Activated naive CD4-positive, alpha-beta T cell treated with anti-CD3 and anti-CD28 coated beads, Interleukin-2, amount 50 U/mL, for 72 hours (primary cell): ENCODE measurements around the gene ZNF692. TPM values are rescaled to one million over a fixed set of nuclear protein-coding genes. Genes with fewer than 3 reads are reported as not detected.
A peak's percentile ranks its signal among the peaks of the same experiment; 100 is the strongest.

ENCODE experiments used
- ATAC-seq, 2 donors: fragments of 150-1000 bp; cut with Tn5 transposase; 2 replicates each; pipeline ENCODE4 v1.10.0; 2021; ENCODE audit warnings: mild to moderate bottlenecking in 2 of 2, moderate library complexity in 2 of 2
- DNase-seq, 2 donors: peaks; one replicate each; pipeline ENCODE4 v3.0.0; 2021 to 2022; ENCODE audit warnings: low spot score in 2 of 2
- H3K27ac Mint-ChIP-seq, 2 donors: one replicate each; pipeline ENCODE4 v1.8.0; 2022; ENCODE audit warnings: mild to moderate bottlenecking in 2 of 2, mixed read lengths in 2 of 2
- H3K36me3 Mint-ChIP-seq, 2 donors: one replicate each; pipeline ENCODE4 v1.8.0; 2022; ENCODE audit warnings: mixed read lengths in 2 of 2
- H3K9me3 Mint-ChIP-seq, 2 donors: one replicate each; pipeline ENCODE4 v1.8.0; 2022; ENCODE audit warnings: mixed read lengths in 2 of 2
- total RNA-seq, 2 donors: library from RNA; stranded (reverse); gene quantifications; one replicate each; pipeline ENCODE4 v1.2.3, GENCODE V29; 2022

ZNF692 gene
- total RNA-seq, 2 donors from 2014 or later: 93.0 to 152 TPM

DNA sequence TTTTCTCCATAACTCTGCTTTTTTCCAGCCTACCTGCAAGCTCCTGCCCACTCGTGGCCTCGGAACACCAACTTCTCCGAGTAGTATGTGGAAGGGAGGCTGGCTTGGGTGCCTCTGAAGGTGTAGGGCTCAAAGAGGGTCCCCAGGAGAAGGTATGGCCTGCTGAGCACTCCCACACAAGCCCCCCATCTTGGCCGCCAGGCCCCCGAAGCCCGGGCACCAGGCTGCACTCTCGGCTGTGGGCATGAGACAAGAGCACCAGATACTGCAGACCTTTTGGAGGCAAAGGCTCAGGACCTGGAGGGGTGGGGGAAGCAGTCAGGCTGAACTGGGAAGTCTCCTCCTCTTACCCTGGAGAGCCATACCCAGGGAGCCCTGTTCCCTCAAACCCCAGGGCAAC lies 1.7 kb downstream of the ZNF692 start:
- ATAC-seq (no peak), DNase-seq (no peak)
- Mint-ChIP-seq H3K27ac (peak overlapping the region; percentile 95), H3K36me3 (peaks cover 26 to 44% of the 10 kb centered on the region in 2 donors), H3K9me3 (no peaks in the 10 kb centered on the region)

DNA sequence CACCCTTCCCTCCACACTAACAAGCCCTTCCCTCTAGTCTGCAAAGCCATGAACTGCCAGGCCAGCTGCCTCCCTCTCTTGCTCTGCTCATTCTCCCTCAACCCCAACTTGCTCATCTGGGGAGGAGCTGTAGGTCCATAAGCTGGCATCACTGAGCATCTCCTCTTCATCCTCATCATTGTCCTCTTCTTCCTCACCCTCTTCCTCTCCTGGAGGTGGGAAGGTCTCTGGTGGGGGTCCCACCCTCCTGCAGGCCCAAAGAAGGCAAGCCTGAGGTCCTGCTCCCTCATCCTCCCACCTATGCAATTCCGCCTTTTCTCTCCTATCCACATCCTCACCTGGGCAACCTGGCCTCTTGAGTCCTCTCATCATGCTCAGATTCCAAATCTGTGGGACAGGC lies 2.7 kb downstream of the ZNF692 start:
- Mint-ChIP-seq H3K9me3 (no peaks in the 10 kb centered on the region), H3K36me3 (peaks cover 26 to 44% of the 10 kb centered on the region in 2 donors), H3K27ac (peak overlapping the region in 1 of 2 donors; percentile 86)
- no peak for DNase-seq
- no peak for ATAC-seq

DNA sequence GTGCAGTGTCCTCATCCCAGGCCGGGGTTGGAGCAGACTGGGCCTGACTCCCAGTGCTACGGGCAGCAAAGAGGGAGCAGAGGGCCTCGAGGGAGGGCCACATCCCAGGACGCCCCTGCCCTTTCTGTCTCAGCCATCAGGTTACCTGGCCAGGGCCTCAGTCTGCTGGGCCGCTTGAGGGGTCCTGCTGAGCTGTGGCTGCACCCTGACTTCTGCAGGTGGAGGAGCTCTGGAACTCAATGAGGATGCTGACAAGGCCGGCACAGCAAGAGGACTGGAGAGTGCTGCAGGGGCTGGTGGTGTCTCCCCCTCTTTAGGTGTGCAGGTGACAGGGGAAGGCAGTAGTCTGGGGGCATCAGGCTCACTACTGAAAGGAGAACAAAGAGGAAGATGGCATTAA lies 3.3 kb downstream of the ZNF692 start:
- no peak for DNase-seq
- no peak for ATAC-seq
- Mint-ChIP-seq H3K9me3 (no peaks in the 10 kb centered on the region), H3K36me3 (peaks cover 26 to 44% of the 10 kb centered on the region in 2 donors), H3K27ac (peak overlapping the region in 1 of 2 donors; percentile 86)

DNA sequence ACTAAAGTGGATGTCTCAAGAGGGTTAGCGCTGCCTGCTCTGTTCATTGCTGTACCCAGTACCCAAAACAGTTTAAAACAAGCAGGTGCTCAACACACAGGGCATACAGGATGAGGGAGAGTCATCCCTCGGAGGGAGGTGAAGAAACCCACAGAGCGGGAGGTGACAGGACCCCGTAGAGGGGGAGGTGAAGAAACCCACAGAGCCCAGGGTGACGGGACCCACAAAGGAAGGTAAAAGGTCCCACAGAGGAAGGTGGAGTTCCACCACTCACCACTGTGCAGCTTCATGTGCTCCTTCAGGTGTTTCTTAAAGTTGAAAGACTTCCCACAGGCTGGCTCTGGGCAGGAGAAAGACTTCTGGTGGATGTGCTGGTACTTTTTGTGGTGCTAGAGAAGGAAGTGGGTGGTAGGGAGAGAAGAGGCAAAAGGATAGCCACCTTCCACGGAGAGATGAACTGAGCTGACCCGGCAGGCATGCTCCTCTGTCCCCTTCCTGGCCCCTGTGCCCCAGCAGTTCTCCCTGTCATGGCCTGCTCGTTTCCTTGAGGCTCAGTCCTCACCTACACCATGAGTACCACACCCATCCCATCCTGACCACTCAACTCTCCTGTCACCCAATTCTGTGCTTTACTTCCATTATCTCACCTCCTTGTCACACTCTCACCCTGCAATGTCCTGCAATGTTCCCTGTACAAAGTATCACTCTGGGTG lies 5.1 kb downstream of the ZNF692 start:
- DNase-seq (no peak), ATAC-seq (peak in 1 of 2 donors; percentile 24)
- Mint-ChIP-seq H3K9me3 (no peaks in the 10 kb centered on the region), H3K27ac (no peak overlapping the region), H3K36me3 (peaks cover 29 to 38% of the 10 kb centered on the region in 2 donors)

DNA sequence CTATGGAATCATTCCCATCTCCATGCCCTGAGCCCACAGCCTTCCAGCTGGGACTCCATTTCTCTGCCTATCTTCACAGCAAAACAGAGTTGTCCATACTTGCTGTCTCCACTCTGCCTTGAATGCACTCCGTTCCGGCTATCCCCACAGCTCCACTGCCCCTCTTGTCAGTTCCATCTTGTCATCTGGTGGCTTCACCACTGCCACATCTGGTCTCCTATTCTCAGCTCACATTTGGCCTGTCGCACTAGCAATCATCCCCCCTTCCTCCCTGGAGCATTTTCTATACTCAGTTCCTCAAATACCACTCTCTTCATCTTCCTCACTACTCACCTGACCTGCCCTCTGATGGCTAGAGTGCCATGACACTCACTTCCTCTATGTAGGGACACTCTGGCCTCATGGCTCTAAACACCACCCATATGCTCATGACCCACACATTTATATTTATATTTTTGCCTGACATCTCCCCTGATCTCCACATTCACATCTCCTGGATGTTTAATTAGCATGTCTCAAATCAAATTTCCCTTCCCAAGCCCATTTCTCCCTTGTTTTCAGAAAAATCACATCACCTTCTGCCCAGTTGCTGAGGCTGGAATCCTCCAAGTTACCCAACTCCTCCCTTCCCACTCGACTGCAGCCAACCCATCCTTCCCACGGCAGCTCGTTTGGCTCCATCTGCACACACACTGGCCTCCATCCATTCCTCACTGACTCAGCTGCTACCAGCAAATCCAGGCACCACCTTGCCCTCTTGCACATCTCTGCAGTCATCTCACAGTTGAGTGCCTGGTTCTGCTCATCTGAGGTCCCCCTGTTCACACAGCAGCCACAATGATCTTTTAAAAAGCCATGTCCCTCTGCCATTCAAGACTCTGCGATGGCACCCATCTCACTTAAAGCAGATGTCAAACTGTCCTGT lies 6.1 kb downstream of the ZNF692 start:
- no peak for DNase-seq
- ATAC-seq: no peak
- H3K27ac Mint-ChIP-seq: no peak overlapping the region
- peaks cover 32 to 33% of the 10 kb centered on the region in 2 donors for H3K36me3 Mint-ChIP-seq
- H3K9me3 Mint-ChIP-seq: no peaks in the 10 kb centered on the region

DNA sequence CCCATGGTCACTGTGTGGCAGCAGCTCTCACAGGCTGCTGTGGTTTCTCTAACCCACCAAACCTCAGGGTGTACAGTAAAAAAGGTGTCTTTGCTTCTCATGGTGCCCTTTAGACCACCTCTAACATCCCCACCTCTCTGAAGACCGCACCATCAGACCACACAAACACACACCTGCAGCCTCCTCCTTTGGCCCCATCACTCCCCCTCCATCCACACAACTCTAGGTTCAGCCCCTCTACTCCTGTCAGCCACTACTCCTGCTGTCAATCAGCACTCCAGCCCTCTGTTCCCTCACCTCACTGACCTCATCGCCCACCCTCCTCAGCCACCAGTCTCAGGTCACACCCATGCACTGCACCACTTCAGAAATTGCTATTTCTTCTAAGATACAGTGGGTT lies 7.5 kb downstream of the ZNF692 start:
- H3K36me3 Mint-ChIP-seq: peaks cover 20 to 32% of the 10 kb centered on the region in 2 donors
- ATAC-seq (peak in 1 of 2 donors; percentile 34), DNase-seq (no peak)
- H3K9me3 Mint-ChIP-seq: no peaks in the 10 kb centered on the region
- no peak overlapping the region for H3K27ac Mint-ChIP-seq

DNA sequence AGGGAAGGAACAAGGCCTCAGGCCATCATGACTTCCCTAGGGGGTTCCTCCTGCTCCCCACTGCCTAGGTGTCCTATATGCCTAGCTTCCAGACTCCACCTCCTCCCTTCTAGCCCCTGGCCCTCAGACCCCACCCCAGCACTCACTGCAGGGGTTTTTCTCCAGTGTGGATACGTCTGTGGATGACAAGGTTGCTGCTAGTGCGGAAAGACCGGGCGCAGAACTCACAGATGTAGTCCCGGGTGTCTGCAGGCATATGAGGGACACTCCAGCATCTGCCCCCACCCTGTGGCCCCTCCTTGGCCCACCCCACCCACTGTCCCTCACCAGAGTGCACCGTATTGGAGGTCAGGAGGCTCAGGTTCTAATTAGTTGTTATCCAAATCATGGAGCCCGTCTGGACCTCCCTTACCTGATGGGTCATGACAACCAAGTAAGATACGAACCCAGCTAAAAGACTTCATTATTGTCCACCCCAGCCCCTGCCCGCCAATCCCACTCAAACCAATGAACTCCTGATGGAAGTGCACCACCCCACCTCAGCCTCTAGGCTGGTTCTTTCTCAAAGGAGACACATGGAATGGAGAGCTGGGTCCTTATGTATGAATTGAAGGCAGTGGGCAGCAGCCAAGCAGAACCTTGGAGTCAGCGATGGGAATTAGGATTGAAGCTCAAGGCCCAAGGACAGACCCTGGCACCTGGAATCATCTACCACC lies 8.2 kb downstream of the ZNF692 start:
- ATAC-seq (no peak), DNase-seq (no peak)
- Mint-ChIP-seq H3K9me3 (no peaks in the 10 kb centered on the region), H3K36me3 (peaks cover 17 to 26% of the 10 kb centered on the region in 2 donors), H3K27ac (peak overlapping the region in 1 of 2 donors; percentile 74)

DNA sequence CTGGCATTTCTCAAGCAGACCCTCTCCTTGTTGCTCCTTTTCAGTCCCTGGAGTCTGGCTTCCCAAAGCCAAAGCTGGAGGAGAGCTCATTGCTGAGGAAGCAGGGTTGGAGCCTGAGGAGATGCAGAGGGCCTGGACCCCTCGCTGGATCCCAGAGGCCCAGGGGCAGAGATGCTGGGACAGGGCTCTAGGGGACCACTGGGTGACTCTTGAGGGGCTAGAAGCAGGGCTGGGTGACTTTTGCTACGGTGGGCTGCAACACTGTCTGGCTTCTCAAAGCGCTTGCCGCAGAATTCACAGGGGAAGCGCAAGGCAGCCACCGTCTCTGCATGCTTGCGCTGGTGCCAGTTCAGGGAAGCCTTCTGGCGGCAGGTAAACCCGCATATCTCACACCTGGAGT lies 8.8 kb downstream of the ZNF692 start:
- no peaks in the 10 kb centered on the region for H3K9me3 Mint-ChIP-seq
- DNase-seq: no peak
- H3K36me3 Mint-ChIP-seq: peaks cover 16 to 20% of the 10 kb centered on the region in 2 donors
- ATAC-seq: no peak
- peak overlapping the region; percentile 41 to 74 for H3K27ac Mint-ChIP-seq

DNA sequence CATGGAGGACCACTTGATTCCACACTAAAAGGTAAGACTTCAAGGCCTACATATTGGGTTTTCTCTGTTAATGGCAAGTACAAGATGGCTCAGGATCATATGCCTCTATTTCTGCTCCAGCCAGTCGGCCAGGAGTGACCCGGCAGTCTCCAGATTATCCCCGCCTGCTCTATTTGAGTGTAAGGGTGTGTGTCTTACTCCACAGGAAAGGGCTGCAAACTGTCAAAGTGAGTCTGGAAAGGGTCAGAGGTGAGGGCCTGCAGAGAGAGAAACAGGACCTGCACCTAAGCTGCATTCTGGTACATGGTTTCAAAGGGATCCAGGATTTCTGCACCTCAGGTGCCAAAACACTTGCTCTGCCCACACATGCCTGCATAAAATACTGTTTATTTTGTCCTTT lies 9.2 kb downstream of the ZNF692 start:
- ATAC-seq: no peak
- H3K27ac Mint-ChIP-seq: peak overlapping the region; percentile 51 to 74

DNA sequence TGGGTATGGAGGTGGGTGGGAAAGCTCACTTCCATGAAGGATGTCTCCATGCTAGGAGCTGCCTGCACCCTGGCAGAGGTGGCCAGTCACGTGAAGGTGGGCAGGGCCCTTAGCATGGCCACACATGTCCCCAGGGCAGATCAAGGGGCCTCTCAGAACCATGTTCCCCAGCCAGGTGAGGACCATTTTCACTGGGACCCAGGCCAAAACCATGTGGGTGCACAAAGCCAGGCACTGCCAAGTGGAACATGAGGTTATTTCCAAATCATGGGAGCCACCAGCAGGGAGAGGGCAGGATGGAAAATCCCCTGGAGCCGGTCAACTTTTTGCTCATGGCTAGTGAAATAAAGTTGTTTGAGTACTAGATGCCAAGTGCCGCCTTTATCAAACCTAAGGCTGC lies 9.7 kb downstream of the ZNF692 start:
- Mint-ChIP-seq H3K36me3 (peaks cover 6 to 10% of the 10 kb centered on the region in 2 donors), H3K27ac (peak overlapping the region in 1 of 2 donors; percentile 83), H3K9me3 (no peaks in the 10 kb centered on the region)
- DNase-seq: no peak
- no peak for ATAC-seq

More for the DNA sequence above, 9.2 kb downstream of the ZNF692 start:
- H3K36me3 Mint-ChIP-seq: peaks cover 11 to 15% of the 10 kb centered on the region in 2 donors
- H3K9me3 Mint-ChIP-seq: no peaks in the 10 kb centered on the region
- DNase-seq: no peak

DNA sequence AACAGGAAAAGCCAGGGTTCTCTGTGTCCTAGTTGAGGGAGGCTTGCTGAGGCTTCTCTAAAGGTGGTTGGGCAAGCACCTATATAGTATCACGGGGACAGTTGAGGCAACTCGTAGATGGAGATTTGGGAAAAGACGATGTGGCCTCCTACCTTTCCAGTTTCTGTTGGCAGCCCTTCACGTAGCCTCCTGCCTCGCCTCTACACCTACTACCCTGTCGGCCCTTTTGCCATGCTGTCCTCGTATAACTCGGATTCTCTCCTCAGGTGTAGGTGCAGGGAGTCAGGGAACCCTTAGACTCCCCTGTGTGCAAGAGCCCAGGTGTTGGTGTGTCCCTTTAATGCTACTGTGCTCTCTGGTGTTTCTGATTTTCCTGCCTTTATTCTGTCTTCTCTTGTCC lies 10.3 kb downstream of the ZNF692 start:
- ATAC-seq (no peak), DNase-seq (no peak)
- Mint-ChIP-seq H3K9me3 (no peaks in the 10 kb centered on the region), H3K27ac (peak overlapping the region in 1 of 2 donors; percentile 83), H3K36me3 (peaks cover 5 to 7% of the 10 kb centered on the region in 2 donors)

DNA sequence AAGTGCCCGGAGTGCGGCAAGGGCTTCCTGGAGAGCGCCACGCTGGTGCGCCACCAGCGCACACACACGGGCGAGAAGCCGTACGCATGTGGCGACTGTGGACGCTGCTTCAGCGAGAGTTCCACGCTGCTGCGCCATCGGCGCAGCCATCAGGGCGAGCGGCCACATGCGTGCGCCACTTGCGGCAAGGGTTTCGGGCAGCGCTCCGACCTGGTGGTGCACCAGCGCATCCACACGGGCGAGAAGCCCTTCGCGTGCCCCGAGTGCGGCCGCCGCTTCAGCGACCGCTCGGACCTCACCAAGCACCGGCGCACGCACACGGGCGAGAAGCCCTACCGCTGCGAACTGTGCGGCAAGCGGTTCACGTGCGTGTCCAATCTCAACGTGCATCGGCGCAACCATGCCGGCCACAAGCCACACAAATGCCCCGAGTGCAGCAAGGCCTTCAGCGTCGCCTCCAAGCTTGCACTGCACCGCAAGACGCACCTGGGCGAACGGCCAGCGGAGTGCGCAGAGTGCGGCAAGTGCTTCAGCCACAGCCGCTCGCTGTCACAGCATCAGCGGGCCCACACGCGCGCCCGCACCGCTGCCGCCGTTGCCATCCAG lies 10.8 kb downstream of the ZNF692 start:
- Mint-ChIP-seq H3K36me3 (peaks cover 5 to 7% of the 10 kb centered on the region in 2 donors), H3K27ac (peak overlapping the region in 1 of 2 donors; percentile 83), H3K9me3 (no peaks in the 10 kb centered on the region)
- ATAC-seq (no peak), DNase-seq (no peak)

DNA sequence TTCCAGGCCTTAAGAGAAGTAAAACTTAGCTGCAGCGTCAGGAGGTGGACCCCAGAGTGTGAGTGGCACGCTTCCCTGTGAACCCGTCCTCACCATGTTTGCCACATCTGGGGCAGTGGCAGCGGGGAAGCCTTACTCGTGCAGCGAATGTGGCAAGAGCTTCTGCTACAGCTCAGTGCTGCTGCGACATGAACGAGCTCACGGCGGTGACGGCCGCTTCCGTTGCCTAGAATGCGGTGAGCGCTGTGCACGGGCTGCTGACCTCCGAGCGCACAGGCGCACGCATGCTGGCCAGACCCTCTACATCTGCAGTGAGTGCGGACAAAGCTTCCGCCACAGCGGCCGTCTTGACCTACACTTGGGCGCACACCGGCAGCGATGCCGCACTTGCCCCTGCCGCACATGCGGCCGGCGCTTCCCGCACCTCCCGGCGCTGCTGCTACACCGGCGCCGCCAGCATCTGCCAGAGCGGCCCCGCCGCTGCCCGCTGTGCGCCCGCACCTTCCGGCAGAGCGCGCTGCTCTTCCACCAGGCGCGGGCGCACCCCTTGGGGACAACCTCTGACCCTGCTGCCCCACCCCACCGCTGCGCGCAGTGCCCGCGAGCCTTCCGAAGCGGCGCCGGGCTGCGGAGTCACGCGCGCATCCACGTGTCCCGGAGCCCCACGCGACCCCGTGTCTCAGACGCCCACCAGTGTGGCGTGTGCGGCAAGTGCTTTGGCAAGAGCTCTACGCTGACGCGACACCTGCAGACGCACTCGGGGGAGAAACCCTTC lies 11.5 kb downstream of the ZNF692 start:
- H3K9me3 Mint-ChIP-seq: no peaks in the 10 kb centered on the region
- H3K27ac Mint-ChIP-seq: no peak overlapping the region
- ATAC-seq (no peak), DNase-seq (peak in 1 of 2 donors; percentile 46)
- peaks cover 5 to 7% of the 10 kb centered on the region in 2 donors for H3K36me3 Mint-ChIP-seq

DNA sequence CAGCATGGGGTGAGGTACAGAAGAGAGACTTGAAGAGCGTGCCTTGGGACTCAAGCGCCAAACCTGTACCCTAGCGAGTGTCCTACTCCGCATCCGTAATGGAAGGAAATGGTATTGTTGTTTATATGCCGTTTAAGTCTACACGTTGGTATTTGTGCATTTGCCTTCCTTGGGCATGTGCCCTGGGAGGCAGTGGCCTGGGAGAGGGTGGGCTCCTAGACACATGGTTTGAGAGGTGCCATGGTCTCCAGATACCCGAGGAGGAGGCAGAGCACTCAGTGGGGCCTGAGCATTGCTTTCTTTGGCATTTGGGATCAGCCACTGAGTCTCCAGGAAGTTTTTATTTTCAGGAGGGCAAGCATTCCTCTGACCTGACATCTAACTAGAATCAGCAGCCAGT lies 14.4 kb downstream of the ZNF692 start:
- Mint-ChIP-seq H3K36me3 (peaks cover 5 to 7% of the 10 kb centered on the region in 2 donors), H3K27ac (peak overlapping the region in 1 of 2 donors; percentile 91), H3K9me3 (no peaks in the 10 kb centered on the region)
- DNase-seq (no peak), ATAC-seq (no peak)

DNA sequence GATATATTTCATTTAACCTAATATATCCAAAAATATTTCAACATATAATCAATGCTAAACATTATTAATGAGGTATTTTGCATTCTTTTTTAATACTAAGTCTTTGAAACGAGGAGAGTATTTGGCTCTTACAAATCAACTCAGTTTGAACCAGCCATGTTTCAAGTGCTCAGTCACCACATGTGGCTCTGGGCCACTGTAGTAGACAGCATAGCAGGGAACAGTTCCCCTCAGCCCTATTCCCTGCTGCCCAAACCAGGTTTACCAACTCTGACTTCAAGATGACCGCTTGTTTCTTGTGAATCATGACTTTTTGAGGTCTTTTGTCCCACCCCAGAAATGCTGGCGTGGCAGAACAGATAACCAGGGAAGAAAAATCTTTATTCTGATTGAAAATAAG lies 15.2 kb downstream of the ZNF692 start:
- ATAC-seq: no peak
- H3K27ac Mint-ChIP-seq: no peak overlapping the region
- DNase-seq: no peak
- H3K9me3 Mint-ChIP-seq: no peaks in the 10 kb centered on the region
- H3K36me3 Mint-ChIP-seq: peaks cover under 1 to 3% of the 10 kb centered on the region in 2 donors
